GM23338 (cell line): Measurements from ENCODE around the gene MAP2K3.

ENCODE experiments used
- ZNF114 ChIP-seq: fragments of 250-450 bp; sonication (Bioruptor Pico); IDR thresholded peaks from 2 replicates; pipeline ENCODE4 v1.5.0; 2020; ENCODE audit warnings: mild to moderate bottlenecking, moderate library complexity
- TF ChIP-seq, protein P1 (sequence below), 2 experiments: fragments of 200-600 bp in 1 of 2; sonication (generic) in 1 of 2; conservative IDR thresholded peaks; 2 replicates each; pipeline versions ENCODE4 v1.5.1 to v1.6.1; 2016 to 2017; ENCODE audit warnings: antibody characterized with exemption in 2 of 2, low read depth in 2 of 2, mild to moderate bottlenecking in 2 of 2, moderate library complexity in 1 of 2

DNA sequence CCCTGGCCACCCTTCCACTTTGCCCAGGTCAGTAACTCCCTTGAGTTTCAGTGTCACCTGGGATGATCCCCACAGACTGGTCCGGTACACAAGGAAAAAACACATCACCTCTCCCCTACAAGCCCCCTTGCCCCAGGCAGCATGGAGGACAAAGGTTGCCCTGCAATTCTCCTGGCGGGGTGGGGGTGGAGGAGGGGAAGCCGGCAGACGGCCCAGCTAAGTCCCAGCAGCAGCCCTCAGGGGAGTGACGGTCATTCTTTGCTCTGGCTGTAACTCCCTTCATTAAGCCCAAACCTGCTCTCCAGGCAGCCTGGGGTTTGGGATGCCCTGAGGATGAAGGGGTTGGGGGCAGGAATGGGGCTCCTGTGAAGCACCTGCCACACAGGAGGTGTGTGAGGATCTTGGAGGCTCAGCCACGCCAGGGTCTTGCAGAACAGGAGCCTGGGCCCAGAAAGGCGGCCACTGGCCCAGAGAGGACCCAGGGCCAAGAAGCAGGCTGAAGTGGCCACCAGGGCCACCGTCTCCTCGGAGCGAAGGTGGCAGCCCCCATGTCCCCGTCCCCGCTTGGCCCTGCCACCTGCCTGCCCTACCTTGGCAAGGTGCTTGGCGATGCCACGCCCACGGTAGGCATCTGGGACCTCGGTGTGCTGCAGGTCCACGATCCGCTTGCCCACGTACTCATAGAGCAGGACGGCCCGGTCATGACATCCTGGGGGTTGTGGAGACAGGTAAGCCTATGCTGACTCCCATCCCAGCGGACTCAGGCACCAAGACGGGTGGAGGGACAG is 40.8 kb upstream of the MAP2K3 start:
- no peak for TF ChIP-seq ZNF114
- TF ChIP-seq, protein P1, sequence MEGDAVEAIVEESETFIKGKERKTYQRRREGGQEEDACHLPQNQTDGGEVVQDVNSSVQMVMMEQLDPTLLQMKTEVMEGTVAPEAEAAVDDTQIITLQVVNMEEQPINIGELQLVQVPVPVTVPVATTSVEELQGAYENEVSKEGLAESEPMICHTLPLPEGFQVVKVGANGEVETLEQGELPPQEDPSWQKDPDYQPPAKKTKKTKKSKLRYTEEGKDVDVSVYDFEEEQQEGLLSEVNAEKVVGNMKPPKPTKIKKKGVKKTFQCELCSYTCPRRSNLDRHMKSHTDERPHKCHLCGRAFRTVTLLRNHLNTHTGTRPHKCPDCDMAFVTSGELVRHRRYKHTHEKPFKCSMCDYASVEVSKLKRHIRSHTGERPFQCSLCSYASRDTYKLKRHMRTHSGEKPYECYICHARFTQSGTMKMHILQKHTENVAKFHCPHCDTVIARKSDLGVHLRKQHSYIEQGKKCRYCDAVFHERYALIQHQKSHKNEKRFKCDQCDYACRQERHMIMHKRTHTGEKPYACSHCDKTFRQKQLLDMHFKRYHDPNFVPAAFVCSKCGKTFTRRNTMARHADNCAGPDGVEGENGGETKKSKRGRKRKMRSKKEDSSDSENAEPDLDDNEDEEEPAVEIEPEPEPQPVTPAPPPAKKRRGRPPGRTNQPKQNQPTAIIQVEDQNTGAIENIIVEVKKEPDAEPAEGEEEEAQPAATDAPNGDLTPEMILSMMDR (conservative IDR thresholded peaks at IDR 0.05; ENCODE audit: low read depth in 2 of 2) = no peak
